Adipose tissue (tissue), 3 donors: ENCODE measurements around the gene COL16A1. TPM values are rescaled to one million over a fixed set of nuclear protein-coding genes. Genes with fewer than 3 reads are reported as not detected.

Experiments used
- polyA plus RNA-seq, 3 donors: library from polyadenylated mRNA; stranded (reverse); fragments of 200-250 nt; gene quantifications; one replicate each; pipeline ENCODE4 v1.2.3, GENCODE V29; 2013
- donor health status: healthy with polysubstance abuse.
- donor health status: Bipolar disorder and iron deficiency.
- donor health status: healthy.

The COL16A1 gene
- polyA plus RNA-seq, 3 donors = 4.3 to 30.4 (median 19.0) TPM

Other genes starting within 250 kb of the COL16A1 start
- gene TINAGL1, start 127.5 kb downstream of the COL16A1 start, polyA plus RNA-seq = 100 to 1,000 TPM in 2 of 3 donors, 10 to 100 TPM in 1; 33.7 to 190 (median 143) TPM
- gene HCRTR1, start 86.3 kb downstream of the COL16A1 start, polyA plus RNA-seq = 1 to 10 TPM in 1 of 3 donors, under 1 TPM in 2; 0.08 to 1.3 (median 0.25) TPM
- gene PEF1, start 59.1 kb downstream of the COL16A1 start, polyA plus RNA-seq = 10 to 100 TPM; 27.8 to 67.3 (median 62.0) TPM
- gene ADGRB2, start 60.3 kb upstream of the COL16A1 start, polyA plus RNA-seq = 1 to 10 TPM in 2 of 3 donors, under 1 TPM in 1; 0.21 to 5.0 (median 1.2) TPM
- gene SPOCD1, start 112.0 kb upstream of the COL16A1 start, polyA plus RNA-seq = 1 to 10 TPM in 2 of 3 donors, under 1 TPM in 1; 0.18 to 6.8 (median 1.0) TPM
- 100 to 1,000 TPM in 2 of 3 donors, 10 to 100 TPM in 1; 42.8 to 282 (median 149) TPM for gene PTP4A2, start 234.4 kb upstream of the COL16A1 start, polyA plus RNA-seq